ENCODE results near the gene FGF9. TPM values are rescaled to one million over a fixed set of nuclear protein-coding genes. Genes with fewer than 3 reads are reported as not detected.

Gene FGF9
- total RNA-seq, 2 experiments from 2014 or later, result 4.7 to 11.4 TPM

DNA sequence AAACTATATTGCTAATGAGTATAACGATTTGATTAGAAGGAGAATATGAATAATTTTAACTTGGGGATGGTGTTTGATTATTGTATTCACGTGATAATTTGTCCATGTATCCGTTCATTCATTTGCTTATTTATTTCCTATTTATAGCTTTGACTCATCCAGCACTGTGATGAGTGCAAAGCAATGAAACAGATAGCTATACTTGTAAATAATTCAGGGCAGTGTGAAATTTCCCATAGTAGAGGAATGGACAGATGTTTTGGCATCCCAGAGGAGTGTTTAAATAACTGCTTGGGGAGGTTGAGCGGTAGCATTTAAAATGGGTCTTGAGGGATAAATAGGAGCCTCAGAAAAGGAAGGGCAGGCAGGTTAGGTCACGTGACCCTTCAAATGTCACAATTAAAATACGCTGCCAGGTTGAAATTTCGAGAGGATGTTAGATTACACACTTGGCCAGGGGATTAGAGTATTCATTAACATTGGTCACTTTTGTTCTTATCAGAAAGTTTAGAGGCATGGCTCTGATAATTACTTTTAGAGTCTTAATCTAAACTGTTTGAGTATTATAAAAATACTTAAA, 14.7 kb downstream of the FGF9 start:
- intact Hi-C loops (cut with micrococcal nuclease; ENCODE audit: unreplicated experiment), result no loop called here
- no peak for DNase-seq (ENCODE audit: low spot score)
- Histone ChIP-seq H3K27ac (ENCODE audit: low read depth, low read length, poor library complexity, severe bottlenecking) (no peak overlapping the region), H3K4me1 (ENCODE audit: insufficient read depth, low read length, poor library complexity, severe bottlenecking) (no peaks in the 10 kb centered on the region), H3K9me3 (ENCODE audit: low read length) (no peaks in the 10 kb centered on the region), H3K36me3 (ENCODE audit: insufficient read depth, low read length) (peaks cover 3% of the 10 kb centered on the region; the same call in 1 of the 2 replicates), H3K4me3 (ENCODE audit: low read depth, low read length, poor library complexity, severe bottlenecking) (no peak overlapping the region), H3K9me2 (ENCODE audit: insufficient read depth, low read length) (no peaks in the 10 kb centered on the region), H4K20me1 (ENCODE audit: insufficient read depth, low read length) (no peaks in the 10 kb centered on the region), H3K79me2 (ENCODE audit: insufficient read depth, low read depth, low read length) (no peaks in the 10 kb centered on the region), H2AFZ (ENCODE audit: low read length) (no peak overlapping the region), H3K4me2 (ENCODE audit: low read length) (no peak overlapping the region)
- TF ChIP-seq EZH2phosphoT487 (IDR thresholded peaks at IDR 0.05; ENCODE audit: borderline replicate concordance, low read depth, low read length) (no peak), CTCF (conservative IDR thresholded peaks at IDR 0.05; ENCODE audit: low read length) (no peak)
- POLR2A ChIA-PET, result interaction anchor here (1.0 to 1.2 kb wide), 2 partner anchors 11 to 12 kb away, joined by 3 to 5 read pairs; no protein-coding TSS in a partner anchor
- CTCF ChIA-PET (ENCODE audit: unreplicated experiment), result no interaction called here
- no TSS peak for BruUV-seq (replicated peaks)

DNA sequence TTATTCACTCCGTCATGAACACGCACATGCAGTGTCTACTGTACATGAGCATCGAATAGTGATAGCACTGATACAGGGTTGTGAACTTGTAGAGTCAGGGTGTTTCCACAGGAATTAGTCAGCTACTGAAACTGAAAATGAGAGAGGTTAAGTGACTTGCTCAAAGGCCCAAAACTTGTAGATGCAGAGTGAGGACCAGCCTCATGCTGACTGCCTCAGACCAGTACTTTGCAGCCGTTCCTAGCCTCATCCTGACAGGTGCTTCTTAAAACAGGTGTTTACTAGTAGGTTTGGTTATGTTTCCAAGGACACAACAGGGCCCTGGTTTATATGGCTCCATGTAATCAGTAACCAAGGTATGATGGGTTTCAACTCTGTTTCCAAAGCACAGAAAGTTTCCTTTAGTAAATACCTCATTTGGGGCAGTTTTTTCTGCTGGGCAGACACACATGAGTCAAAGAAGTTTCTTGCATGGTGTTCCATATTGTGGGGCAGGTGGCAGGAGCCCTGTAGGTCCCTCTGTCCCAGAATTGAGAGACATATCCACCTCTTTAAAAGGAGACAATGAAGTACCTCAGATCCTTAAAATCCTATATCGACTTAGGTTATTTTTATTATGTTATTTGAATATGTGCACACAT, 16.0 kb downstream of the FGF9 start:
- no peak for TF ChIP-seq EZH2phosphoT487 (IDR thresholded peaks at IDR 0.05; ENCODE audit: borderline replicate concordance, low read depth, low read length)
- TF ChIP-seq CTCF (conservative IDR thresholded peaks at IDR 0.05; ENCODE audit: low read length), result no peak
- peaks cover 5% of the 10 kb centered on the region for H3K4me1 ChIP-seq (ENCODE audit: insufficient read depth, low read length, poor library complexity, severe bottlenecking)
- no peaks in the 10 kb centered on the region for H4K20me1 ChIP-seq (ENCODE audit: insufficient read depth, low read length)
- H3K4me3 ChIP-seq (ENCODE audit: low read depth, low read length, poor library complexity, severe bottlenecking), result no peak overlapping the region
- no peaks in the 10 kb centered on the region for H3K79me2 ChIP-seq (ENCODE audit: insufficient read depth, low read depth, low read length)
- no peak overlapping the region for H3K27ac ChIP-seq (ENCODE audit: low read depth, low read length, poor library complexity, severe bottlenecking)
- BruUV-seq (replicated peaks), result no TSS peak
- no peak overlapping the region for H3K4me2 ChIP-seq (ENCODE audit: low read length)
- H3K9me3 ChIP-seq (ENCODE audit: low read length), result no peaks in the 10 kb centered on the region
- ChIA-PET POLR2A (interaction anchor here (1.2 kb wide), 1 partner anchor 12 kb away, joined by 5 read pairs; no protein-coding TSS in a partner anchor), CTCF (ENCODE audit: unreplicated experiment) (no interaction called here)
- no peaks in the 10 kb centered on the region for H3K9me2 ChIP-seq (ENCODE audit: insufficient read depth, low read length)
- no peak overlapping the region for H2AFZ ChIP-seq (ENCODE audit: low read length)
- H3K36me3 ChIP-seq (ENCODE audit: insufficient read depth, low read length), result peaks cover 3% of the 10 kb centered on the region; the same call in 1 of the 2 replicates
- no peak for DNase-seq (ENCODE audit: low spot score)
- intact Hi-C loops (cut with micrococcal nuclease; ENCODE audit: unreplicated experiment), result no loop called here

DNA sequence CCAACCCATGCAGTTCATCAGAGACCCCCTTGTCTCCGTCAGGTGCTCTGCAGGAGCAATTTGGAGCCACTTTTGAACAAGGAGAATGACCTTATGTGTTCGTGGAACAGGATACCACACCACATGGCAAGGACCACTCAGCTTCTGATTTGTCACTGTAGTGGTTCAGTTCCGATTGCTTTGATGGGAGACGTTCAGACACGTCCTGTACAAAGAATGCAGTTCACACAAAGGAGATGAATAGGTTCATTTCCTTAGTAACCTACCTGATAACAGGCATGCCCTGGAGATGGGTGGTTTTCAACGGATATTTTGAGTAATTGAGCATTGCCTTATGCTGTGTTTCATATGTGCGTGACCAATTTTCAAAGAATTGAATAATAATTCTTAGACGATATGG, 17.2 kb downstream of the FGF9 start:
- CTCF ChIA-PET (ENCODE audit: unreplicated experiment), result no interaction called here
- no peaks in the 10 kb centered on the region for H3K9me2 ChIP-seq (ENCODE audit: insufficient read depth, low read length)
- POLR2A ChIA-PET, result no interaction called here
- intact Hi-C loops (cut with micrococcal nuclease; ENCODE audit: unreplicated experiment), result no loop called here
- TF ChIP-seq EZH2phosphoT487 (IDR thresholded peaks at IDR 0.05; ENCODE audit: borderline replicate concordance, low read depth, low read length) (no peak), CTCF (conservative IDR thresholded peaks at IDR 0.05; ENCODE audit: low read length) (no peak)
- H3K27ac ChIP-seq (ENCODE audit: low read depth, low read length, poor library complexity, severe bottlenecking), result no peak overlapping the region
- no peak overlapping the region for H2AFZ ChIP-seq (ENCODE audit: low read length)
- no peaks in the 10 kb centered on the region for H3K79me2 ChIP-seq (ENCODE audit: insufficient read depth, low read depth, low read length)
- peaks cover 3% of the 10 kb centered on the region; the same call in 1 of the 2 replicates for H3K36me3 ChIP-seq (ENCODE audit: insufficient read depth, low read length)
- no TSS peak for BruUV-seq (replicated peaks)
- H4K20me1 ChIP-seq (ENCODE audit: insufficient read depth, low read length), result no peaks in the 10 kb centered on the region
- H3K4me2 ChIP-seq (ENCODE audit: low read length), result no peak overlapping the region
- H3K9me3 ChIP-seq (ENCODE audit: low read length), result no peaks in the 10 kb centered on the region
- H3K4me3 ChIP-seq (ENCODE audit: low read depth, low read length, poor library complexity, severe bottlenecking), result no peak overlapping the region
- no peak for DNase-seq (ENCODE audit: low spot score)
- peaks cover 5% of the 10 kb centered on the region for H3K4me1 ChIP-seq (ENCODE audit: insufficient read depth, low read length, poor library complexity, severe bottlenecking)

Measured in OCI-LY7 (cell line).